ENCODE data around the gene HNF4A. TPM values are rescaled to one million over a fixed set of nuclear protein-coding genes. Genes with fewer than 3 reads are reported as not detected.

The HNF4A gene
- total and polyA plus RNA-seq, 9 donors: 0.07 to 1.5 (median 0.25) TPM

DNA sequence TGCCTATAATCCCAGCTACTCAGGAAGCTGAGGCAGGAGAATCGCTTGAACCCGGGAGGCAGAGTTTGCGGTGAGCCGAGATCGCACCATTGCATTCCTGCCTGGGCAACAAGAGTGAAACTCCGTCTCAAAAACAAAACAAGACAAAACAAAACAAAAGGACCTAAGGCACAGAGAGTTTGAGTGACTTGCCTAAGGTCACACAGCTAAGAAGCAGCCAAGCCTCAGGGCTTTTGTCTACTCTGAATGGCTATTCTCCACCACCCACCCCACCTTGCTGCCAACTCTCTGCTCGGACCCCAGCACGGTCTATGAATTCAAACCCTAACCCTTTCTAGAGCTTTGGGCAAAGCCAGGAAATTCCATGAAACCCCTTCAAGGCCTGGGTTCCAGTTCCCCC is 101.1 kb downstream of the HNF4A start:
- WGBS, 3 donors: 84 to 87% (median 86%) methylated on average over 8 of the region's 8 CpGs
- Histone ChIP-seq H3K4me3 (no peak overlapping the region), H3K9me3 (no peaks in the 10 kb centered on the region), H3K27ac (no peak overlapping the region), H3K36me3 (no peaks in the 10 kb centered on the region), H3K27me3 (no peaks in the 10 kb centered on the region), H3K4me1 (ENCODE audit: insufficient read depth) (no peaks in the 10 kb centered on the region)
- no peak for TF ChIP-seq CTCF (IDR thresholded peaks at IDR 0.05)
- TF ChIP-seq EP300 (IDR thresholded peaks at IDR 0.05): no peak
- TF ChIP-seq POLR2A (IDR thresholded peaks at IDR 0.05): no peak
- intact Hi-C loops (cut with DNase I): no loop called here
- DNase-seq: no peak

DNA sequence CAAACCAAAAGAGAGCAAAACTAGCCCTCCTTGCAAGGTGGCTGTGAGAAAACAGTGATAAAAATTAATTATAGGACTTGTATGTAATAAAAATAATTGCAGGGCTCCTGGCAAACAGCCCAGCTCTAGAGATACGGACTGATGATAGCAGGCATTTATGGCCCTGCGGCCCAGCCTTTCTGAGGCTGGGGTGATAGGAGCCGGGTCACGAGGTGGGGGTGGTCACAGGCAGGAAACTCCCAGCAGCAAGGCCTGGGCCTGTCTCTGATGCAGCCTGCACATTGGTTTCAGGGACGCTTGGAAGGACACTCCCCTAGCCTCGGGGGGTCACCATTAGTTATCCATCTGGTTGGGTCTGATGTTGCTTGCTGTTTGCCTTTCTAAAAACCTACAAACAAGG is 101.5 kb downstream of the HNF4A start:
- no peak overlapping the region for H3K27ac ChIP-seq
- no peaks in the 10 kb centered on the region for H3K4me1 ChIP-seq (ENCODE audit: insufficient read depth)
- H3K4me3 ChIP-seq: no peak overlapping the region
- H3K36me3 ChIP-seq: no peaks in the 10 kb centered on the region
- WGBS, 3 donors: 62 to 67% (median 64%) methylated on average over 6 of the region's 6 CpGs
- H3K27me3 ChIP-seq: no peaks in the 10 kb centered on the region
- no peaks in the 10 kb centered on the region for H3K9me3 ChIP-seq
- TF ChIP-seq POLR2A (IDR thresholded peaks at IDR 0.05): no peak
- no peak for TF ChIP-seq CTCF (IDR thresholded peaks at IDR 0.05)
- TF ChIP-seq EP300 (IDR thresholded peaks at IDR 0.05): no peak
- intact Hi-C loops (cut with DNase I): no loop called here
- no peak for DNase-seq

GRCh38 chr20:44459271-44459670 is 103.8 kb downstream of the HNF4A start:
- 76 to 84% (median 83%) methylated on average over 2 of the region's 2 CpGs for WGBS, 3 donors
- no peaks in the 10 kb centered on the region for H3K27me3 ChIP-seq
- no peaks in the 10 kb centered on the region for H3K9me3 ChIP-seq
- H3K27ac ChIP-seq: no peak overlapping the region
- intact Hi-C loops (cut with DNase I): loop anchor here in 1 of 4 donors (2.0 kb wide), 1 partner anchor 68 kb away; no protein-coding TSS in a partner anchor
- no peak for DNase-seq
- H3K4me3 ChIP-seq: no peak overlapping the region
- no peaks in the 10 kb centered on the region for H3K36me3 ChIP-seq
- TF ChIP-seq POLR2A (IDR thresholded peaks at IDR 0.05) (no peak), CTCF (IDR thresholded peaks at IDR 0.05) (no peak), EP300 (IDR thresholded peaks at IDR 0.05) (no peak)
- H3K4me1 ChIP-seq (ENCODE audit: insufficient read depth): no peaks in the 10 kb centered on the region

DNA sequence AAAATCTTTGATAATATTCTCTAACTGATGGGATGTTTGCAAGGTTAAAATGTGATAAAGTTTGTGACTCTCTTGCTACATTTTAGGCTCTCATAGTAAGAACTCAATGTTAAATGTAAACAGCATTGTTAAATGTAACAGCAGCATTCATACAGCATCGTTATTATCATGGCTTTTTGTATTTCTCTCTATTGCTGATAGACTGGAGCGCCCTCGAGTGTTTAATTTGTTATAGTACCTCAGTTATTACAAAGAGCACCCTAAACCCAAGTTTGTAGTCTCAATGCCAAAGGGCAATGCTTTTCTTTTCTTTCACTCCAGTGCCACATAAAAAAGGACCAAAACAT is 105.3 kb downstream of the HNF4A start:
- no peaks in the 10 kb centered on the region for H3K9me3 ChIP-seq
- no peak overlapping the region for H3K4me3 ChIP-seq
- intact Hi-C loops (cut with DNase I): loop anchor here in 3 of 4 donors (2.0 to 10.0 kb wide), 4 partner anchors 76 to 246 kb away; partner anchors contain the start of gene OSER1 (in 1 of the 3)
- no peaks in the 10 kb centered on the region for H3K4me1 ChIP-seq (ENCODE audit: insufficient read depth)
- H3K27ac ChIP-seq: no peak overlapping the region
- 5 to 14% (median 7%) methylated on average over 3 of the region's 3 CpGs for WGBS, 3 donors
- no peaks in the 10 kb centered on the region for H3K36me3 ChIP-seq
- TF ChIP-seq POLR2A (IDR thresholded peaks at IDR 0.05): no peak
- peak; percentile 51 to 71 (median 58) for TF ChIP-seq CTCF (IDR thresholded peaks at IDR 0.05)
- H3K27me3 ChIP-seq: no peaks in the 10 kb centered on the region
- no peak for DNase-seq

All from ovary (tissue), 9 donors.